Transverse colon (tissue), 4 donors: Measurements from ENCODE around the gene VANGL1.

Source experiments
- CTCF ChIP-seq, 5 experiments: fragments of 200-600 bp in 3 of 5; fragments of 450-650 bp in 2 of 5; sonication (generic) in 3 of 5; IDR thresholded peaks; 1 replicate in 2 of 5; 2 replicates in 3 of 5; pipeline ENCODE4 v1.5.1; 2016 to 2017; ENCODE audit warnings: antibody characterized with exemption in 5 of 5, inconsistent platforms in 3 of 5, mild to moderate bottlenecking in 2 of 5, moderate library complexity in 1 of 5
- EP300 ChIP-seq: sonication (generic); formaldehyde crosslinking; IDR thresholded peaks from one replicate; pipeline ENCODE4 v1.6.1; 2017; ENCODE audit warnings: antibody characterized with exemption, low read depth
- POLR2A ChIP-seq: fragments of 450-650 bp; IDR thresholded peaks from one replicate; pipeline ENCODE4 v1.6.1; 2016; ENCODE audit warnings: antibody characterized with exemption, mild to moderate bottlenecking, moderate library complexity
- POLR2AphosphoS5 ChIP-seq, 3 donors: sonication (generic); formaldehyde crosslinking; IDR thresholded peaks; one replicate each; pipeline ENCODE4 v1.6.1; 2016; ENCODE audit warnings: antibody characterized with exemption in 3 of 3

- TF ChIP-seq EP300: no peak
- no peak for TF ChIP-seq CTCF (IDR thresholded peaks at IDR 0.05)
- no peak for TF ChIP-seq POLR2A
- TF ChIP-seq POLR2AphosphoS5 (IDR thresholded peaks at IDR 0.05): no peak
Observed at GRCh38 chr1:115661157-115661556, 19.4 kb downstream of the VANGL1 start.
